K562 treated with DMSO at 1 percent for 4 hours (cell line): ENCODE data around the gene USP17L13. TPM values are rescaled to one million over a fixed set of nuclear protein-coding genes. Genes with fewer than 3 reads are reported as not detected.

Source experiments
- total RNA-seq: library from RNA; unstranded; fragments of 300-600 nt; gene quantifications from 2 replicates; pipeline ENCODE4 v1.2.3, GENCODE V29; 2022; ENCODE audit not compliant: insufficient read depth

USP17L13 gene, protein sequence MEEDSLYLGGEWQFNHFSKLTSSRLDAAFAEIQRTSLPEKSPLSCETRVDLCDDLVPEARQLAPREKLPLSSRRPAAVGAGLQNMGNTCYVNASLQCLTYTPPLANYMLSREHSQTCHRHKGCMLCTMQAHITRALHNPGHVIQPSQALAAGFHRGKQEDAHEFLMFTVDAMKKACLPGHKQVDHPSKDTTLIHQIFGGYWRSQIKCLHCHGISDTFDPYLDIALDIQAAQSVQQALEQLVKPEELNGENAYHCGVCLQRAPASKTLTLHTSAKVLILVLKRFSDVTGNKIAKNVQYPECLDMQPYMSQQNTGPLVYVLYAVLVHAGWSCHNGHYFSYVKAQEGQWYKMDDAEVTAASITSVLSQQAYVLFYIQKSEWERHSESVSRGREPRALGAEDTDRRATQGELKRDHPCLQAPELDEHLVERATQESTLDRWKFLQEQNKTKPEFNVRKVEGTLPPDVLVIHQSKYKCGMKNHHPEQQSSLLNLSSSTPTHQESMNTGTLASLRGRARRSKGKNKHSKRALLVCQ
- total RNA-seq, result not detected in 2 replicates

DNA sequence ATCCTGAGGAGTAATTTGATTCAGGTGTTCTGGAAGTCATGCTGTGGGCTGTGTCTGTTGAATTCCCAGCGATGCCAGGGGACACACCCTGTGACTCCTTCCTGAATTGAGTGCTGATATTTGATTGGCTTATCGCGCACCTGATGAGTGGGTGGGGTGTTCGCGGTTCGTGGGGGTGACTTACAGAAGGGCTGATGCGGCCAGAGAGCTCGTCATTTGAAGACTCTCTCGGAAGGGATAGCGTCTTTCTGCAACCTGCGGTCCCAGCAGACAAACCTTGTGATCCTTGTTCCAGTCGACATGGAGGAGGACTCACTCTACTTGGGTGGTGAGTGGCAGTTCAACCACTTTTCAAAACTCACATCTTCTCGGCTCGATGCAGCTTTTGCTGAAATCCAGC lies at the start of gene USP17L13:
Gene USP17L13, plus strand, starts transcription at position 301 of the 400 bp plus-strand sequence. Its CDS starts 0 bp downstream, at position 301.

DNA sequence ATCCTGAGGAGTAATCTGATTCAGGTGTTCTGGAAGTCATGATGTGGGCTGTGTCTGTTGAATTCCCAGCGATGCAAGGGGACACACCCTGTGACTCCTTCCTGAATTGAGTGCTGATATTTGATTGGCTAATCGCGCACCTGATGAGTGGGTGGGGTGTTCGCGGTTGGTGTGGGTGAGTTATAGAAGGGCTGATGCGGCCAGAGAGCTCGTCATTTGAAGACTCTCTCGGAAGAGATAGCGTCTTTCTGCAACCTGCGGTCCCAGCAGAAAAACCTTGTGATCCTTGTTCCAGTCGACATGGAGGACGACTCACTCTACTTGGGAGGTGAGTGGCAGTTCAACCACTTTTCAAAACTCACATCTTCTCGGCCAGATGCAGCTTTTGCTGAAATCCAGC lies 14.3 kb upstream of the USP17L13 start, which contains the start of gene USP17L10:
Gene USP17L10, plus strand, starts transcription at position 301 of the 400 bp plus-strand sequence. Its CDS starts 0 bp downstream, at position 301.

DNA sequence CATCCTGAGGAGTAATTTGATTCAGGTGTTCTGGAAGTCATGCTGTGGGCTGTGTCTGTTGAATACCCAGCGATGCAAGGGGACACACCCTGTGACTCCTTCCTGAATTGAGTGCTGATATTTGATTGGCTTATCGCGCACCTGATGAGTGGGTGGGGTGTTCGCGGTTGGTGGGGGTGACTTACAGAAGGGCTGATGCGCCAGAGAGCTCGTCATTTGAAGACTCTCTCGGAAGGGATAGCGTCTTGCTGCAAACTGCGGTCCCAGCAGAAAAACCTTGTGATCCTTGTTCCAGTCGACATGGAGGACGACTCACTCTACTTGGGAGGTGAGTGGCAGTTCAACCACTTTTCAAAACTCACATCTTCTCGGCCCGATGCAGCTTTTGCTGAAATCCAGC lies 9.6 kb upstream of the USP17L13 start, which contains the start of gene USP17L11:
Gene USP17L11, plus strand, starts transcription at position 301 of the 400 bp plus-strand sequence. Its CDS starts 0 bp downstream, at position 301.

DNA sequence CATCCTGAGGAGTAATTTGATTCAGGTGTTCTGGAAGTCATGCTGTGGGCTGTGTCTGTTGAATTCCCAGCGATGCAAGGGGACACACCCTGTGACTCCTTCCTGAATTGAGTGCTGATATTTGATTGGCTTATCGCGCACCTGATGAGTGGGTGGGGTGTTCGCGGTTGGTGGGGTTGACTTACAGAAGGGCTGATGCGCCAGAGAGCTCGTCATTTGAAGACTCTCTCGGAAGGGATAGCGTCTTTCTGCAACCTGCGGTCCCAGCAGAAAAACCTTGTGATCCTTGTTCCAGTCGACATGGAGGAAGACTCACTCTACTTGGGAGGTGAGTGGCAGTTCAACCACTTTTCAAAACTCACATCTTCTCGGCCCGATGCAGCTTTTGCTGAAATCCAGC lies 4.8 kb upstream of the USP17L13 start, which contains the start of gene USP17L12:
Gene USP17L12, plus strand, starts transcription at position 301 of the 400 bp plus-strand sequence. Its CDS starts 0 bp downstream, at position 301.

DNA sequence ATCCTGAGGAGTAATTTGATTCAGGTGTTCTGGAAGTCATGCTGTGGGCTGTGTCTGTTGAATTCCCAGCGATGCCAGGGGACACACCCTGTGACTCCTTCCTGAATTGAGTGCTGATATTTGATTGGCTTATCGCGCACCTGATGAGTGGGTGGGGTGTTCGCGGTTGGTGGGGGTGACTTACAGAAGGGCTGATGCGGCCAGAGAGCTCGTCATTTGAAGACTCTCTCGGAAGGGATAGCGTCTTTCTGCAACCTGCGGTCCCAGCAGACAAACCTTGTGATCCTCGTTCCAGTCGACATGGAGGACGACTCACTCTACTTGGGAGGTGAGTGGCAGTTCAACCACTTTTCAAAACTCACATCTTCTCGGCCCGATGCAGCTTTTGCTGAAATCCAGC lies 9.4 kb downstream of the USP17L13 start, which contains the start of gene USP17L15:
Gene USP17L15, plus strand, starts transcription at position 301 of the 400 bp plus-strand sequence. Its CDS starts 0 bp downstream, at position 301.

DNA sequence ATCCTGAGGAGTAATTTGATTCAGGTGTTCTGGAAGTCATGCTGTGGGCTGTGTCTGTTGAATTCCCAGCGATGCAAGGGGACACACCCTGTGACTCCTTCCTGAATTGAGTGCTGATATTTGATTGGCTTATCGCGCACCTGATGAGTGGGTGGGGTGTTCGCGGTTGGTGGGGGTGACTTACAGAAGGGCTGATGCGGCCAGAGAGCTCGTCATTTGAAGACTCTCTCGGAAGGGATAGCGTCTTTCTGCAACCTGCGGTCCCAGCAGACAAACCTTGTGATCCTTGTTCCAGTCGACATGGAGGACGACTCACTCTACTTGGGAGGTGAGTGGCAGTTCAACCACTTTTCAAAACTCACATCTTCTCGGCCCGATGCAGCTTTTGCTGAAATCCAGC lies 18.9 kb downstream of the USP17L13 start, which contains the start of gene USP17L17:
Gene USP17L17, plus strand, starts transcription at position 301 of the 400 bp plus-strand sequence. Its CDS starts 0 bp downstream, at position 301.

DNA sequence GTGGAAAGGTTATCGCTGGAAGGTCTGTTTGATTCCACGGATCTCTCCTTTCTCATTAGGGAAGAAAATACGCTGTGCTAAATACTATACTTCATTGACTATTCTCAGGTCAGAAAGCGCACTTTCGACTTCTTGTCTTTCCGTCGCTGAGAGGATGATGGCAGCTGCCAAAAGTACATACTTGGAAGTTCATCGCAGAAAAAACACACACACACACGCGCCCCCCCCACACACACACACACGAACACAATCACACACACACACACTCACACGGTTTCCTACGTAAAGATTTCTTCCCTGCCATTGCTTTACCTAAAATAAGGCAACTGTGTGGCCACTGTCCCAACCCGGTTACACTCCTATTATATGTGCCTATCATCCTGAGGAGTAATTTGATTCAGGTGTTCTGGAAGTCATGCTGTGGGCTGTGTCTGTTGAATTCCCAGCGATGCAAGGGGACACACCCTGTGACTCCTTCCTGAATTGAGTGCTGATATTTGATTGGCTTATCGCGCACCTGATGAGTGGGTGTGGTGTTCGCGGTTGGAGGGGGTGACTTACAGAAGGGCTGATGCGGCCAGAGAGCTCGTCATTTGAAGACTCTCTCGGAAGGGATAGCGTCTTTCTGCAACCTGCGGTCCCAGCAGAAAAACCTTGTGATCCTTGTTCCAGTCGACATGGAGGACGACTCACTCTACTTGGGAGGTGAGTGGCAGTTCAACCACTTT lies 23.4 kb downstream of the USP17L13 start, which contains the start of gene USP17L18:
Gene USP17L18, plus strand, starts transcription at position 678 of the 728 bp plus-strand sequence. Its CDS starts 0 bp downstream, at position 678.

DNA sequence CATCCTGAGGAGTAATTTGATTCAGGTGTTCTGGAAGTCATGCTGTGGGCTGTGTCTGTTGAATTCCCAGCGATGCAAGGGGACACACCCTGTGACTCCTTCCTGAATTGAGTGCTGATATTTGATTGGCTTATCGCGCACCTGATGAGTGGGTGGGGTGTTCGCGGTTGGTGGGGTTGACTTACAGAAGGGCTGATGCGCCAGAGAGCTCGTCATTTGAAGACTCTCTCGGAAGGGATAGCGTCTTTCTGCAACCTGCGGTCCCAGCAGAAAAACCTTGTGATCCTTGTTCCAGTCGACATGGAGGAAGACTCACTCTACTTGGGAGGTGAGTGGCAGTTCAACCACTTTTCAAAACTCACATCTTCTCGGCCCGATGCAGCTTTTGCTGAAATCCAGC lies 28.4 kb downstream of the USP17L13 start, which contains the start of gene USP17L19:
Gene USP17L19, plus strand, starts transcription at position 301 of the 400 bp plus-strand sequence. Its CDS starts 0 bp downstream, at position 301.

DNA sequence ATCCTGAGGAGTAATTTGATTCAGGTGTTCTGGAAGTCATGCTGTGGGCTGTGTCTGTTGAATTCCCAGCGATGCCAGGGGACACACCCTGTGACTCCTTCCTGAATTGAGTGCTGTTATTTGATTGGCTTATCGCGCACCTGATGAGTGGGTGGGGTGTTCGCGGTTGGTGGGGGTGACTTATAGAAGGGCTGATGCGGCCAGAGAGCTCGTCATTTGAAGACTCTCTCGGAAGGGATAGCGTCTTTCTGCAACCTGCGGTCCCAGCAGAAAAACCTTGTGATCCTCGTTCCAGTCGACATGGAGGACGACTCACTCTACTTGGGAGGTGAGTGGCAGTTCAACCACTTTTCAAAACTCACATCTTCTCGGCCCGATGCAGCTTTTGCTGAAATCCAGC lies 33.1 kb downstream of the USP17L13 start, which contains the start of gene USP17L20:
Gene USP17L20, plus strand, starts transcription at position 301 of the 400 bp plus-strand sequence. Its CDS starts 0 bp downstream, at position 301.

DNA sequence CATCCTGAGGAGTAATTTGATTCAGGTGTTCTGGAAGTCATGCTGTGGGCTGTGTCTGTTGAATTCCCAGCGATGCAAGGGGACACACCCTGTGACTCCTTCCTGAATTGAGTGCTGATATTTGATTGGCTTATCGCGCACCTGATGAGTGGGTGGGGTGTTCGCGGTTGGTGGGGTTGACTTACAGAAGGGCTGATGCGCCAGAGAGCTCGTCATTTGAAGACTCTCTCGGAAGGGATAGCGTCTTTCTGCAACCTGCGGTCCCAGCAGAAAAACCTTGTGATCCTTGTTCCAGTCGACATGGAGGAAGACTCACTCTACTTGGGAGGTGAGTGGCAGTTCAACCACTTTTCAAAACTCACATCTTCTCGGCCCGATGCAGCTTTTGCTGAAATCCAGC lies 37.9 kb downstream of the USP17L13 start, which contains the start of gene USP17L21:
Gene USP17L21, plus strand, starts transcription at position 301 of the 400 bp plus-strand sequence. Its CDS starts 0 bp downstream, at position 301.

DNA sequence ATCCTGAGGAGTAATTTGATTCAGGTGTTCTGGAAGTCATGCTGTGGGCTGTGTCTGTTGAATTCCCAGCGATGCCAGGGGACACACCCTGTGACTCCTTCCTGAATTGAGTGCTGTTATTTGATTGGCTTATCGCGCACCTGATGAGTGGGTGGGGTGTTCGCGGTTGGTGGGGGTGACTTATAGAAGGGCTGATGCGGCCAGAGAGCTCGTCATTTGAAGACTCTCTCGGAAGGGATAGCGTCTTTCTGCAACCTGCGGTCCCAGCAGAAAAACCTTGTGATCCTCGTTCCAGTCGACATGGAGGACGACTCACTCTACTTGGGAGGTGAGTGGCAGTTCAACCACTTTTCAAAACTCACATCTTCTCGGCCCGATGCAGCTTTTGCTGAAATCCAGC lies 42.6 kb downstream of the USP17L13 start, which contains the start of gene USP17L22:
Gene USP17L22, plus strand, starts transcription at position 301 of the 400 bp plus-strand sequence. Its CDS starts 0 bp downstream, at position 301.

Other genes with a start within 250 kb of the USP17L13 start
- gene FAM90A26, start 54.5 kb upstream of the USP17L13 start, total RNA-seq, result not detected in 2 replicates
- not detected in 2 replicates for gene USP17L10, start 14.2 kb upstream of the USP17L13 start, total RNA-seq
- not detected in 2 replicates for gene USP17L11, start 9.5 kb upstream of the USP17L13 start, total RNA-seq
- gene USP17L12, start 4.7 kb upstream of the USP17L13 start, total RNA-seq, result not detected in 2 replicates
- gene USP17L15, start 9.5 kb downstream of the USP17L13 start, total RNA-seq, result not detected in 2 replicates
- not detected in 2 replicates for gene USP17L17, start 19.0 kb downstream of the USP17L13 start, total RNA-seq
- not detected in 2 replicates for gene USP17L18, start 23.7 kb downstream of the USP17L13 start, total RNA-seq
- not detected in 2 replicates for gene USP17L19, start 28.5 kb downstream of the USP17L13 start, total RNA-seq
- gene USP17L20, start 33.2 kb downstream of the USP17L13 start, total RNA-seq, result not detected in 2 replicates
- not detected in 2 replicates for gene USP17L21, start 38.0 kb downstream of the USP17L13 start, total RNA-seq
- not detected in 2 replicates for gene USP17L22, start 42.7 kb downstream of the USP17L13 start, total RNA-seq
- gene USP17L24, start 100.3 kb downstream of the USP17L13 start, total RNA-seq, result not detected in 2 replicates
- not detected in 2 replicates for gene USP17L25, start 105.0 kb downstream of the USP17L13 start, total RNA-seq
- not detected in 2 replicates for gene USP17L26, start 109.8 kb downstream of the USP17L13 start, total RNA-seq
- gene USP17L5, start 114.5 kb downstream of the USP17L13 start, total RNA-seq, result not detected in 2 replicates
- gene USP17L27, start 119.3 kb downstream of the USP17L13 start, total RNA-seq, result not detected in 2 replicates
- not detected in 2 replicates for gene USP17L28, start 124.0 kb downstream of the USP17L13 start, total RNA-seq
- not detected in 2 replicates for gene USP17L29, start 128.7 kb downstream of the USP17L13 start, total RNA-seq
- gene USP17L30, start 138.2 kb downstream of the USP17L13 start, total RNA-seq, result not detected in 2 replicates
- not detected in 2 replicates for gene DEFB131A, start 219.5 kb downstream of the USP17L13 start, total RNA-seq